B cell (primary cell): Measurements from ENCODE around the gene ERBB4. TPM values are rescaled to one million over a fixed set of nuclear protein-coding genes. Genes with fewer than 3 reads are reported as not detected.

Experiments
- ATAC-seq: fragments of 200-7000 bp; cut with Tn5 transposase; one replicate; pipeline ENCODE4 v1.10.0; 2021; ENCODE audit warnings: low read depth, mild to moderate bottlenecking, moderate number of reproducible peaks, moderate library complexity
- CTCF ChIA-PET: fragments of 350-600 bp; sonication (Branson Sonifier 250); formaldehyde crosslinking; loops from one replicate; lab custom pipeline; 2021; ENCODE audit warnings: antibody characterized with exemption, inconsistent platforms; lab: Charles Lee
- POLR2A ChIA-PET: fragments of 350-600 bp; sonication (Branson Sonifier 250); formaldehyde crosslinking; loops from one replicate; lab custom pipeline; 2021; ENCODE audit warnings: antibody characterized with exemption; lab: Charles Lee
- DNase-seq: peaks from one replicate; pipeline ENCODE4 v3.0.0; 2013
- H2AFZ ChIP-seq: 2 replicates; pipeline ENCODE4 v1.6.1; 2012; ENCODE audit warnings: mild to moderate bottlenecking, low read depth, low read length; ENCODE audit not compliant: insufficient read depth, poor library complexity, severe bottlenecking
- H3K27ac ChIP-seq, 2 donors: 1 replicate in 1 of 2; 2 replicates in 1 of 2; pipeline ENCODE4 v1.5.1; 2012 to 2013; ENCODE audit warnings: low read length in 2 of 2, mild to moderate bottlenecking in 2 of 2, moderate library complexity in 1 of 2
- H3K27me3 ChIP-seq, 4 experiments: fragments of 200-600 bp in 1 of 4; sonication (generic) in 1 of 4; replicated peaks in 1 of 4; 1 replicate in 2 of 4; 2 replicates in 2 of 4; pipeline versions ENCODE4 v1.6.1 to v1.7.0; 2013 to 2016; ENCODE audit warnings: low read length in 3 of 4, mild to moderate bottlenecking in 2 of 4, mixed read lengths in 1 of 4, moderate library complexity in 1 of 4; ENCODE audit not compliant: insufficient read depth in 4 of 4, control insufficient read depth in 3 of 4; ENCODE audit errors: control extremely low read depth in 1 of 4
- H3K36me3 ChIP-seq, 2 experiments: replicated peaks in 1 of 2; 1 replicate in 1 of 2; 2 replicates in 1 of 2; pipeline versions ENCODE4 v1.6.1 to v1.7.1; 2013; ENCODE audit warnings: low read length in 1 of 2; ENCODE audit not compliant: insufficient read depth in 2 of 2, control insufficient read depth in 1 of 2; ENCODE audit errors: control extremely low read depth in 1 of 2, extremely low read depth in 1 of 2
- H3K4me1 ChIP-seq, 2 donors: fragments of 200-600 bp in 1 of 2; sonication (generic) in 1 of 2; 1 replicate in 1 of 2; 2 replicates in 1 of 2; pipeline versions ENCODE4 v1.5.1 to v1.6.1; 2013 to 2017; ENCODE audit warnings: low read length in 2 of 2; ENCODE audit not compliant: control insufficient read depth in 2 of 2, insufficient read depth in 2 of 2
- H3K4me2 ChIP-seq: replicated peaks from 2 replicates; pipeline ENCODE3; 2012; ENCODE audit warnings: mild to moderate bottlenecking, low read depth, low read length; ENCODE audit not compliant: poor library complexity, severe bottlenecking
- H3K4me3 ChIP-seq, 5 experiments: fragments of 200-600 bp in 1 of 5; sonication (generic) in 1 of 5; 1 replicate in 3 of 5; 2 replicates in 2 of 5; pipeline versions ENCODE4 v1.5.1 to v1.7.0; 2011 to 2016; ENCODE audit warnings: low read length in 4 of 5, mild to moderate bottlenecking in 4 of 5, low read depth in 2 of 5, control low read depth in 1 of 5, moderate library complexity in 1 of 5; ENCODE audit not compliant: insufficient read depth in 1 of 5; ENCODE audit errors: control extremely low read depth in 1 of 5, extremely low read depth in 1 of 5
- H3K79me2 ChIP-seq: fragments of 200-600 bp; sonication (generic); one replicate; pipeline ENCODE4 v1.6.0; 2016; ENCODE audit warnings: low read length; ENCODE audit not compliant: control insufficient read depth, insufficient read depth
- H3K9ac ChIP-seq: fragments of 200-600 bp; sonication (generic); 2 replicates; pipeline ENCODE4 v1.6.1; 2017; ENCODE audit warnings: mild to moderate bottlenecking, low read length, moderate library complexity
- H3K9me3 ChIP-seq, 3 donors: one replicate each; pipeline versions ENCODE4 v1.6.1 to v1.7.1; 2013; ENCODE audit warnings: low read length in 2 of 3; ENCODE audit not compliant: control insufficient read depth in 2 of 3, insufficient read depth in 1 of 3; ENCODE audit errors: control extremely low read depth in 1 of 3
- H4K20me1 ChIP-seq: 2 replicates; pipeline ENCODE4 v1.6.0; 2012; ENCODE audit warnings: mild to moderate bottlenecking, low read length; ENCODE audit not compliant: insufficient read depth, control insufficient read depth, poor library complexity, severe bottlenecking
- H3K27ac Mint-ChIP-seq: one replicate; pipeline ENCODE4 v1.8.0; 2021; ENCODE audit warnings: mixed read lengths
- H3K27me3 Mint-ChIP-seq: one replicate; pipeline ENCODE4 v1.8.0; 2021; ENCODE audit warnings: mixed read lengths
- H3K4me1 Mint-ChIP-seq: one replicate; pipeline ENCODE4 v1.8.0; 2021; ENCODE audit warnings: mixed read lengths
- H3K4me3 Mint-ChIP-seq: one replicate; pipeline ENCODE4 v1.8.0; 2021; ENCODE audit warnings: mixed read lengths
- H3K9me3 Mint-ChIP-seq: one replicate; pipeline ENCODE4 v1.8.0; 2022; ENCODE audit warnings: mixed read lengths; ENCODE audit not compliant: insufficient read depth
- CTCF ChIP-seq: fragments of 200-600 bp; IDR thresholded peaks from one replicate; pipeline ENCODE4 v1.8.0; 2022; ENCODE audit warnings: antibody characterized with exemption, mild to moderate bottlenecking
- EZH2 ChIP-seq: IDR thresholded peaks from 2 replicates; pipeline ENCODE4 v1.6.1; 2012; ENCODE audit warnings: borderline replicate concordance, low read depth, mild to moderate bottlenecking, moderate library complexity, low read length; ENCODE audit not compliant: insufficient read depth, poor library complexity, severe bottlenecking
- WGBS: methylation state at CpG from one replicate; pipeline ENCODE4 v1.1.5; 2013; ENCODE audit warnings: missing lambda C conversion rate; ENCODE audit not compliant: insufficient coverage; 5-methylcytosine and 5-hydroxymethylcytosine counted together
- intact Hi-C: fragments of 100-400 bp; cut with micrococcal nuclease; formaldehyde crosslinking; loops from one replicate; pipeline ENCODE4 v1.10.0; 2022
- polyA plus RNA-seq: library from polyadenylated mRNA; depleted of rRNA; stranded (reverse); fragments of >200 nt; gene quantifications from 2 replicates; pipeline ENCODE4 v1.2.3, GENCODE V29; 2012
- total RNA-seq, 2 donors: library from RNA; stranded (reverse); fragments of 120-200 nt in 1 of 2; gene quantifications; 1 replicate in 1 of 2; 2 replicates in 1 of 2; pipeline versions ENCODE4 v1.2.3 to v1.2.4, GENCODE V29; 2013 to 2022

ERBB4 gene
- total and polyA plus RNA-seq, 2 donors (not counting 1 experiment from before 2014, with no cell fraction given), result not detected

GRCh38 chr2:212360068-212360460, 178.5 kb downstream of the ERBB4 start:
- H3K27me3 ChIP-seq, result no peaks in the 10 kb centered on the region
- H3K79me2 ChIP-seq, result no peaks in the 10 kb centered on the region
- intact Hi-C loops, result no loop called here
- H3K4me1 ChIP-seq, result no peaks in the 10 kb centered on the region
- no peak overlapping the region for H3K27ac ChIP-seq
- no peak overlapping the region for H3K4me2 ChIP-seq
- H3K4me3 Mint-ChIP-seq, result no peak overlapping the region
- H4K20me1 ChIP-seq, result no peaks in the 10 kb centered on the region
- TF ChIP-seq CTCF, result no peak
- no peak for TF ChIP-seq EZH2
- no peaks in the 10 kb centered on the region for H3K27me3 Mint-ChIP-seq
- no peak overlapping the region for H3K27ac Mint-ChIP-seq
- no peaks in the 10 kb centered on the region for H3K9me3 ChIP-seq
- DNase-seq, result no peak
- H3K9me3 Mint-ChIP-seq, result no peaks in the 10 kb centered on the region
- no peak for ATAC-seq
- H3K9ac ChIP-seq, result no peak overlapping the region
- no peak overlapping the region for H3K4me3 ChIP-seq
- no peaks in the 10 kb centered on the region for H3K36me3 ChIP-seq
- CTCF ChIA-PET, result no interaction called here
- POLR2A ChIA-PET, result no interaction called here
- no peaks in the 10 kb centered on the region for H3K4me1 Mint-ChIP-seq
- no peak overlapping the region for H2AFZ ChIP-seq

- H3K36me3 ChIP-seq, result no peaks in the 10 kb centered on the region
- H3K4me1 ChIP-seq, result no peaks in the 10 kb centered on the region
- no peaks in the 10 kb centered on the region for H3K79me2 ChIP-seq
- no peak overlapping the region for H3K4me3 Mint-ChIP-seq
- no peaks in the 10 kb centered on the region for H3K27me3 Mint-ChIP-seq
- no peak overlapping the region for H3K27ac ChIP-seq
- no peak overlapping the region for H3K9ac ChIP-seq
- intact Hi-C loops, result loop anchor here (1.0 kb wide), 1 partner anchor 17 kb away; no protein-coding TSS in a partner anchor
- no peak overlapping the region for H3K4me3 ChIP-seq
- H3K9me3 Mint-ChIP-seq, result no peaks in the 10 kb centered on the region
- no peak for TF ChIP-seq EZH2
- TF ChIP-seq CTCF, result no peak
- ATAC-seq (no peak), DNase-seq (no peak)
- no peak overlapping the region for H3K4me2 ChIP-seq
- no peaks in the 10 kb centered on the region for H4K20me1 ChIP-seq
- H3K4me1 Mint-ChIP-seq, result no peaks in the 10 kb centered on the region
- ChIA-PET POLR2A (no interaction called here), CTCF (no interaction called here)
- no peaks in the 10 kb centered on the region for H3K27me3 ChIP-seq
- WGBS, result no CpG with 5 or more reads among the region's 3 CpGs
- H2AFZ ChIP-seq, result no peak overlapping the region
- H3K27ac Mint-ChIP-seq, result no peak overlapping the region
- no peaks in the 10 kb centered on the region for H3K9me3 ChIP-seq
Measured at GRCh38 chr2:212359425-212360067, 179.1 kb downstream of the ERBB4 start.
